HG02759 (cell line): Measurements from ENCODE around the gene COQ8A.

Experiments
- ATAC-seq: cut with Tn5 transposase; IDR thresholded peaks from one replicate; pipeline ENCODE4 v1.9.1; 2021; ENCODE audit warnings: mild to moderate bottlenecking, moderate library complexity; ENCODE audit not compliant: unreplicated experiment

COQ8A gene

GRCh38 chr1:226982451-226983177 is 42.5 kb downstream of the COQ8A start:
- no peak for ATAC-seq

- ATAC-seq: no peak
Measured at GRCh38 chr1:226983247-226983991, 43.3 kb downstream of the COQ8A start.

- no peak for ATAC-seq
Measured at GRCh38 chr1:226983992-226984364, 43.9 kb downstream of the COQ8A start.

- no peak for ATAC-seq
Measured at GRCh38 chr1:226984521-226985238, 44.6 kb downstream of the COQ8A start.

- no peak for ATAC-seq
Measured at GRCh38 chr1:226985239-226985838, 45.2 kb downstream of the COQ8A start.

- ATAC-seq: no peak
Measured at GRCh38 chr1:226985839-226986463, 45.9 kb downstream of the COQ8A start.

GRCh38 chr1:226986496-226987178 is 46.5 kb downstream of the COQ8A start:
- ATAC-seq: no peak

- no peak for ATAC-seq
Measured at GRCh38 chr1:226987179-226987536, 47.1 kb downstream of the COQ8A start.

- ATAC-seq: no peak
Measured at GRCh38 chr1:226987623-226988333, 47.7 kb downstream of the COQ8A start.

GRCh38 chr1:226988334-226988666 is 48.2 kb downstream of the COQ8A start:
- ATAC-seq: no peak

GRCh38 chr1:226989085-226989920 is 49.2 kb downstream of the COQ8A start:
- ATAC-seq: no peak

- ATAC-seq: peak; percentile 66
Measured at GRCh38 chr1:226990133-226990716, 50.1 kb downstream of the COQ8A start.

GRCh38 chr1:226991920-226992319 is 51.8 kb downstream of the COQ8A start:
- ATAC-seq: no peak

- no peak for ATAC-seq
Measured at GRCh38 chr1:226993814-226994585, 53.9 kb downstream of the COQ8A start.

GRCh38 chr1:226994586-226995364 is 54.7 kb downstream of the COQ8A start:
- ATAC-seq: no peak

GRCh38 chr1:226995365-226996332 is 55.6 kb downstream of the COQ8A start:
- ATAC-seq: peak; percentile 99
